RWPE1 (cell line): Measurements from ENCODE around the gene B9D1.

Source experiments
- CTCF ChIA-PET: fragments of 350-600 bp; sonication (Branson Sonifier 250); formaldehyde crosslinking; extraction: SDS; loops from one replicate; lab custom pipeline; 2021; lab: Yijun Ruan, JAX
- POLR2A ChIA-PET: fragments of 400-600 bp; formaldehyde crosslinking; extraction: SDS; loops from one replicate; lab custom pipeline; 2020; ENCODE audit warnings: antibody characterized with exemption; ENCODE audit not compliant: low non-redundant PET; lab: Yijun Ruan, JAX
- DNase-seq: peaks from one replicate; pipeline ENCODE4 v3.0.0; 2012; ENCODE audit warnings: low spot score
- H3K27ac ChIP-seq: fragments of 450-650 bp; 2 replicates; pipeline ENCODE4 v1.5.1; 2017
- CTCF ChIP-seq: fragments of 450-650 bp; conservative IDR thresholded peaks from 2 replicates; pipeline ENCODE4 v1.5.1; 2017; ENCODE audit warnings: low read depth, mild to moderate bottlenecking

Gene B9D1

GRCh38 chr17:19313746-19314651 is 48.5 kb downstream of the B9D1 start:
- peak overlapping the region; percentile 89 for H3K27ac ChIP-seq
- ChIA-PET POLR2A (no interaction called here), CTCF (no interaction called here)
- TF ChIP-seq CTCF, result no peak
- peak; percentile 43 for DNase-seq

DNA sequence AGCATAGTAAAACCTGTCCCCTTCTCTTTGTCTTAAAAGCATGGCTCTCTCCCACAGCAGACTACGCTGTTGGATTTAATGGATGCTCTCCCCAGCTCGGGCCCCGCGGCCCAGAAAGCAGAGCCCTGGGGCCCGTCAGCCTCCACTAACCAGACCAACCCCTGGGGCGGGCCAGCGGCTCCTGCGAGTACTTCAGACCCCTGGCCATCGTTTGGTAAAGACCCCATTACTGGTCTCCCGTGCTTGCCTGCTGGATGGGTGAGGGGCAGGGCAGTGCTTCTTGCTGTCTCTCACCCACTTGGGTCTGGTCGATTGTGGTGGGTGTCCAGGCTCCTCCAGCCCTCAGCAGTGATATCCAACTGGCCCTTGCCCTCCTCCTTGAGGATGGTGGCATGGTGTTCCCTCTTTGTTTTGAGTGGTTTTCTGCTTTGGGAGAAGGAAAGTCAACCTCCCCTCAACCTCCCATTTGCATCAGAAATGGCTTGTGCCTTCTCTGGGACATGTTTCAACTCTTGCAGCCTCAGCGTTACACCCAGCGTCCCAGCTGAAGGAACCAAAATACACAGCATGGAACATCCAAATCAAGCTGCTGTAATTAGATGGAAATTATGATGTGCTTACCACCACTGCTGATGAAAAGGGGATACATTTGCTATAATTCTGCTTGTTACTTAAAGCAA is 49.3 kb downstream of the B9D1 start:
- ChIA-PET CTCF (no interaction called here), POLR2A (no interaction called here)
- H3K27ac ChIP-seq, result peak overlapping the region; percentile 89
- TF ChIP-seq CTCF, result no peak
- no peak for DNase-seq

GRCh38 chr17:19312406-19312805 is 50.1 kb downstream of the B9D1 start:
- DNase-seq, result no peak
- CTCF ChIA-PET, result no interaction called here

DNA sequence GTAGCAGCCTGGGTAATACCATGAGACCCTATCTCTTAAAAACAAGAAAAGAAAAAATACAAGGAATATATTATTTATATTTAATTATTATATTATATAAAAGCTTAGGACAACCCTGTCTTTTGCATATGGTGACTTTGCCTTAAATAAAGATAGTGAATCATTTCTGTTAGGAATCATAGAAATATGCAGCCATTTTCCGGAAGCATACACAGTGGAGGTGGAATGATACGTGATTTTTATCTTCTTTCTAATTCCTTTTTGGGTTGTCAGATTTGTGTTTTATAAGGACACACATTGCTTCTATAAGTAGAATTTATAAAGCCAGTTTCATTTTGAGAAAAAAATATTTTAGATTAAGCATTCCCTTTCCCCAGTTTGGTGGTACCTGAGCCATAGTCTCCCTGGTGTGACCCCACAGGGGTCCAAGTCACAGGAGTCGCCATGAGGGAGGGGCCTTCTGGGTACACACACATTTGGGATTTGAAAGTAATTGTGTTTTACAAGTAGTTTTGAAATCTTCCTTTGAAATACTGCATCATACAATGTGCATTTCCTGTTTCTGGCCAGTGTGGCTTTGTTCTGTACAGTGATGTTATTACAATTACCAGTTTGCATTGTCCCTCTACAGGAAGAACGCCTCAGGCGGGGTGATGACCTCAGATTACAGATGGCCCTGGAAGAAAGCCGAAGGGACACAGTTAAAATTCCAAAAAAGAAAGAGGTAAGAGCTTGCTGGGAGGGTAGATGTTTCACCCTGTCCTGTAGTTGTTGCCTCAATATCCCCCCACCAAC is 50.9 kb downstream of the B9D1 start:
- no peak for DNase-seq
- POLR2A ChIA-PET, result no interaction called here
- no peak for TF ChIP-seq CTCF
- CTCF ChIA-PET, result no interaction called here
- H3K27ac ChIP-seq, result peak overlapping the region; percentile 89

More at GRCh38 chr17:19312406-19312805, 50.1 kb downstream of the B9D1 start:
- TF ChIP-seq CTCF, result no peak
- POLR2A ChIA-PET, result no interaction called here
- H3K27ac ChIP-seq, result peak overlapping the region; percentile 89

DNA sequence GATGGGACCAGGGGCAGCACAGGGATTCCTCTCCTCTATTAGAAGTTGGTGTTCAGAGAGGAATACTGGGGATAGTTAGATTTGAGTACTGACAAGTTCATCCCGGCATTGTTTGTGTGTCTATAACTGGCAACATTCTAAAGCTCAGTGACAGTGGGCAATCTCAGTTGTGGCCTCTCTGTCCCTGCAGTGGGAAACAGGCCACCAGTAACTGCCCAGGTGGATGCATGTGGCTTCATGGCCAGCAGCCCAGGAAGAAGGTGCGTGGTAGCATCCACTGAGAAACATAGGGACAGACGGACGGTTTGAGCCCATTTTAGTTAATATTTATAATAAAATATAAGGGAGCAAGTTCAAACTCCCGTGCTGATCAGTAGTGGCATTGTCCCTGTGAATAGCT is 51.5 kb downstream of the B9D1 start:
- no peak for TF ChIP-seq CTCF
- H3K27ac ChIP-seq, result no peak overlapping the region
- DNase-seq, result no peak
- ChIA-PET CTCF (no interaction called here), POLR2A (no interaction called here)

DNA sequence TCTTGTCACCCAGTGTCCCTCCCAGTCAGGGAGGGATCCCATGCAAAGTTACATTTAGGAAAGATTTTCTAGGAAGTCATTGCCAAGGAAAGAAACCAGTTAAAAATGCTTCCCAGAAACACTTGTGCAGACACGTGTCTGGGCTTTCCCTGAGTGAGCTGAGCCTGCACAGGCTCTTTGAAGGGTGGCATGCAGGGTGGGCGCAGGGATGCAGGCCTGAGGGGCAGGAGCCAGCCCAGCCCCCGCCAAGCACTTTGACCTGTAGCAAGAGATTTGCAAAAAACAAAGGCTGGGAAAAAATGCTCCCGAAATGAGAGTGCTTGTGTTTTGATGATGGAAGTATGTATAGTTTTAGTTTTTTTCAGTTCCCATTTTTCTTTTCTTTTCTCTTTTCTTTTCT is 52.4 kb downstream of the B9D1 start:
- no peak for DNase-seq
- H3K27ac ChIP-seq, result peak overlapping the region; percentile 13; the same call in 1 of the 2 replicates
- ChIA-PET POLR2A (no interaction called here), CTCF (interaction anchor here (0.6 kb wide), 1 partner anchor 1296 kb away, joined by 4 read pairs; no protein-coding TSS in a partner anchor)
- TF ChIP-seq CTCF, result no peak
